ENCODE measurements around the gene PARVB.

The PARVB gene

GRCh38 chr22:44164031-44164430 is 139.9 kb downstream of the PARVB start:
- no peak for DNase-seq

GRCh38 chr22:44165286-44165874 is 141.3 kb downstream of the PARVB start:
- no peak for DNase-seq

GRCh38 chr22:44166498-44167276 is 142.6 kb downstream of the PARVB start:
- no peak for DNase-seq

DNA sequence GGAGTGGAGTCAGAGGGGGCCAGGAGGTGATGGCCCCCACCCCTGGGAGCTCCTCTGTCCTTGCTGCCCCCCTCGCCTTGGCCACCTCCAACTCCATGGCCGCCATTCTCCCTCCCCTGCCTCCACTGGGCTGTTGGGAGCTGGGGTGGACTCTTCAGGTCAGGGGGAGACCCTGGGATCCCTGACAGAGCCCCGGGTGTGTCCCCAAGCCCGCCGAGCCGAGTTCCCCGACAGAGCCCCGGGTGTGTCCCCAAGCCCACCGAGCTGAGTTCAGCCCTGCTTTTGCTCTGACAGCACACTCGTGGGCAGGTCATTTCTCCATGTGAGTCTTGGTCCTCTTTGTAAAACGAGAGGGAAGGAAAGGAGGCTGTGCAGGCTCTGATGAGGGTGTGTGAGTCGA is 143.4 kb downstream of the PARVB start:
- DNase-seq = no peak

DNA sequence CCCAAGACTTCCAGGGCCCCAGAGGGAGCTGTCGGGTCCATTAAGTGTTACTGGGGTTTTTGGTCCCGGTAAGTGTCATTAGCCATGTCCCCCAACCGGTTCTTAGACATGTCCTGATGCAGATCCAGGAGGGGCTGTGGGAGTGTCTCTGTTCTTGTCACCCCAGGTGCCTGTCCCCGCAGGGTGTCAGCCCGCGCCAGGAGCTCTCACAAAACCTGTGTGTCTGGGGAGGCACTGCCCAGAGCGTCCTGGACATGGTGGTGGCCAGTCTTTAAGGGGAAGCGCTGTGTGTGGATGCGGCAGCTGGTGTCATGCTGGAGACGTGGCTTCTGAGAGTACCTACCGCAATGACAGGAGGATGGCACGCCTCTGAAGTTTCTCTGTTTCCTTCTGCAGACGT is 144.1 kb downstream of the PARVB start:
- DNase-seq = no peak

- DNase-seq = no peak
Measured at GRCh38 chr22:44170470-44170869, 146.4 kb downstream of the PARVB start.

GRCh38 chr22:44171561-44171960 is 147.5 kb downstream of the PARVB start:
- peak; percentile 28 for DNase-seq

GRCh38 chr22:44172370-44173108 is 148.4 kb downstream of the PARVB start:
- DNase-seq = peak; percentile 93

DNA sequence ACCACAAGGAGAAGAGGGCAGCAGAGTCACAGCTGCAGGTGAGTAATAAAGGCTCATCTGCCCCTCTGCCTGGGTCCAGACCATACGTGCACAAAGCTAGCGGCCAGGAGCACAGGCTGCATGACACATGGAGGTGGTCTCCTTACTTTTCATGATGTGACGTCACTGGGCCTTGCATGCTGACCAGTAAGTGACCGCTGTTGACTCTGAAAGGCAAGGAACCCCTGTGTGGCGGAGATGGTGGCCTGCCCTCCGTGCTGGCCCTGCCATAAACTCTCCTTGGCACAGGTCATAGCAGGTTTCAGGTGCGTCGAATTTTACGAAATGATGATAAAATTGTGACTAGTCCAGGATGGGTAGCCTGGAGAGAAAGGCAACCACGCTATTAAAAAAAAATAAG is 149.1 kb downstream of the PARVB start:
- no peak for DNase-seq

DNA sequence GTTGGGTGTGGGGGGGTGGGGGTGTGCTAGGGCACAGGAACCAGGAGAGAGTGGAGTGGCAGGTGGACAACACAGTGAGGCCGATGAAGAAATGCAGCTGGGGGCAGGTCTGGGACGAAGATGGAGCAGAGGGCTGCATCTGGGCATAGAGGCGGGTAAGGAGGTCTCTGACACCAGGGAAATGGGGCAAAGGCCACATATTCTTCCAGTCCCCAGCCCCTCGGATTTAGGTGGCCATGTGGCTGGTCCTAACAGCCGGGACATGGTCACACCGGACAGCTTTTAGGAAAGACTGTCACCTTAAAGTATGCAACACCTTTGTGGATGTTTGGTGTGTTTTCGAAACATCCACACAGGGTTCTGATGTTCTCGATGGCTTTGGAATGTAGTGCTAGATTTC is 151.6 kb downstream of the PARVB start:
- DNase-seq = no peak

- no peak for DNase-seq
Measured at GRCh38 chr22:44179196-44179988, 155.3 kb downstream of the PARVB start.

- no peak for DNase-seq
Measured at GRCh38 chr22:44179989-44180705, 156.0 kb downstream of the PARVB start.

DNA sequence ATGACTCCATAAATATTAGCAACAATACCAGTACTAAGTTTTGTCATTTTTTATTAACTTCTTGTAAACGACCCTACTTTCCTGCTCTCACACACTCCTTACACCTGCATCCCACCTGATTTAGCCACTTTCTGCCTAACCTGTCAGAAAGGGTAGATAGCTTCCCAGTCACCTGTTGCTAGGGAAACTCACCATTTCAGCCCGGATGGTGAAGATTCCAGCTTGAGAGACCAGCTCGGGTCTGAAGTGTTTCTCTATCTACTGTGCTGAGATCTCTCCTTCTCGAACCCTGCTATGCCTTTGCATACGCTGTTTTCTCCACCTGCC is 156.6 kb downstream of the PARVB start, which contains the start of gene PARVG:
Gene PARVG, plus strand, starts transcription at position 220 of the 327 bp plus-strand sequence. CDS start 2,405 bp downstream, outside the sequence.
- no peak for DNase-seq

DNA sequence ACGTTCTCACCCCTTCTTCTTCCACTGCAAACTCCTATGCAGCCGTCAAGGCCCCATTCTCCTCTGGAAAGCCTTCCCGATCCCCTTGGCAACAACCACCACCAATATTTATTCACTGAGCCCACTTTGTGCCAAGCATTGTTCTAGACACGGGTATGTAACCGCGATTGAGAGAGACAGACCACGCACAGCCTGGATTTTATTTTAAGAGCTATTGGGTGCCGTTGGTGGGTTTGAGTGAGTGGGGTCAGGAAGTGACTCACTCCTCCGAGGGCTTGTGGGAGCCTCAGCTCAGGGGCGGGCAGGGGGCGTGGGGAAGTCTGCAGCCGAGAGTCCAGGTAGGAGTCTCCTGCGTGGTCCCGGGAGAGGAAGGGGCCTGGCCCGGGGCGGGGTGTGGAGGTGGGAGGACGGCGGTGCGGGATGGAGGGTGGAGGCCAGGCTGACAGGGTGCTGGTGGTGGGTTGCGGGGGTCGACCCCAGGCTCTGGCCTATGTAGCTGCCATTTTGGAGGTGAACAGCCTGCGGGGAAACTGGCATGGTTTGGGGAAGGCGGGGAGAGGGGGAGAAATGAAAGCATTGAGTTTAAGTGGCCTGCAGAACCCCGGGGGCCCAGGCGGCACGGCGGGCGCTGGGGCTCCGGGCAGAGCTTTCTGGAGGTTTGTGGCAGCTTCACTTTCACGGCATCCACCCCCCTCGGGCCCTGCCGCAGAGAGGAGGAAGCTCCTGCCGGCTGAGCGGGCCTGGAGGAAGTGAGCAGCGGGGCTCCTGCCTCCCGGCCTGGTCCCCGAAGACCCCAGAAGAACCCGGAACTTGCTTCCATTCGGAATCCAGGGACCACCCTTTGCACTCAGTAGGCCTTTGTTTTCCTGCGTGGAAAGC is 157.2 kb downstream of the PARVB start:
- DNase-seq = no peak

- no peak for DNase-seq
Measured at GRCh38 chr22:44181912-44182587, 157.9 kb downstream of the PARVB start.

DNA sequence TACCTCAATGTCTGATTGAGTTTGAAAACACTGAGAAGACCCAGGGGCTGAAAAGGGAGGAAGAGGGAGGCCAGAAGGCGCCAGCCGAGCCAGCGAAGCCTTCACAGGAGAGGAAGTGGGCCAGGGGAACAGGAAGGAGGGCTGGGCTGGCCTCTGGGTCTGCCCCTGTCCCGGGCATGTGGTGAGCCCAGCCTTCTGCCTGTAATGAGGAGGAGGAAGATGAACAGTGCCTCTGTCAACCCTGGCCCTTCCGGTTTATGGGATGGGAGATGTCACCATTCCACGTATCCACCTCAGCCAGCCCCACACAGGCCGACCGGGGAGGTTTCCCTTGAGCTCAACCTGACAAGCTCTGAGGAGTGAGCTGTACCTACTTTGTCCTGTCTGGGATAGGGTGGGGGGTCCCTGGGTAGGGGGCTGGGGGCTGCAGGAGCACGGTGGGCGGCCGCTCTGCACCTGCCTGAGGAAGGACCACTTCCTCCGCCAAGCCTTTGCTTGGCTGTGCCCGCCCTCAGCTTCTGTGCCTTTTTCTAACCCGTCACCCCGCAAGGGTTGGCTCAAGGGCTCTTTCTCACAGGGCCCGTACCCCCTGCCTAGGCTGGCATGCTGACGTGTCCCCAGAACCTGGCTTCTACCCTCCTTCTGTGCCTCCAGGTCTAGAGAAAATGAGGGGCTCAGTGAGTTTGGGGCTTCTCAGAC is 158.6 kb downstream of the PARVB start:
- no peak for DNase-seq

DNA sequence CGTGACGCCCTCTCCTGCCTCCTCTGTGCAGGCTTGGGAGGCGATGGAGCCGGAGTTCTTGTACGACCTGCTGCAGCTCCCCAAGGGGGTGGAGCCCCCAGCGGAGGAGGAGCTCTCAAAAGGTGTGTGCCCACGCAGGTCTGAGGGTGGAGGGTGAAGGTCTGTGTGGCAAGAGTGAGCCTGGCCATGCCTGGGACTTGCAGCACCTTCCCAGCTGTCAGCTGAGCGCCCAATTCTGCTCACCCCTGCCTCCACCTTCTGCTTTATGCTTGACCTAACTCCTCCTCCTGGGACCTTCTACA is 159.1 kb downstream of the PARVB start:
- DNase-seq = no peak

- no peak for DNase-seq
Measured at GRCh38 chr22:44184006-44184405, 159.9 kb downstream of the PARVB start.

DNA sequence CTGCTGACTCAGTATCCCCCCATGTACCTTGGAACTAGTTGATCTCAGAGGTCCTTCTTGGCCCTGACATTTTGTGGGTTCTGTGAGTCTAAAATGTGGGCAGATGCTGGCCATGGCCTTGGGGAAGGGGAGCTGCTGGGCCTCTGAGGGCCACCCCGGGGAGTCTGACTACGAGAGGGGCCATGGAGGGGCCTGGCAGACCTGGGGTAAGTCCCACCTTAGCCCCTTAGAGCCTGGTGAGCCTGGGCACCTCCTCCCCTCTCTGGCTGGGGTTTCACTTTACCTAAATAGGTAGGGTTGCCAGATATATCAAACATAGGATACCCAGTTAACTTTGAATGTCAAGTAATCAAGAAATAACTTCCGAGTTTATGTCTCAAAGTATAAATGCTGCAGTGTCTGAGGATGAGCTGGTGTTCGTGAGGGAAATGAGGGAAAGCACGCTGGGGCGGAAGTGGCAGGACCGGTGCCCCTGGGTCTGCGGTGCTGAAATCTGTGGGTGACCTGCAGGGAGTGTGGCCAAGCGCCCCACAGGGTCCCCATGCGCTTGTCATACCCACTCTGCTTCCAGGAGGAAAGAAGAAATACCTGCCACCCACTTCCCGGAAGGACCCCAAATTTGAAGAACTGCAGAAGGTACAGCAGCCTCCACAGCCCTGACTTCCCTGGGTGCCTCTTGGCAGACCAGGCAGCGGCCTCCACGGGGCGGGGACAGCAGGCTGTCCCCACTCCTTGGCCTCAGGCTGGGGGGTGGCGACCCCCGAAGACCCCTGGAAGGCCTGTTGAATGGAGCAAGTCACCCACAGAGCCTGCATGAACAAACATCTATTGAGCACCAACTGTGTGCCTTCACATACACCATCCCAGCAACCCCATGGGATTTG is 161.4 kb downstream of the PARVB start:
- DNase-seq = no peak

All from NCI-H2029 treated with DMSO at 0.1 percent for 48 hours (cell line).